Panc1 (cell line): Measurements from ENCODE around the gene MRPL51.

Source experiments
- TCF7L2 ChIP-seq: IDR thresholded peaks from 2 replicates; pipeline ENCODE4 v1.6.1; 2011; ENCODE audit warnings: mild to moderate bottlenecking, low read depth, low read length, inconsistent platforms
- TF ChIP-seq, protein P1 (sequence below): fragments of 450-650 bp; IDR thresholded peaks from 2 replicates; pipeline ENCODE4 v1.5.1; 2017; ENCODE audit warnings: mild to moderate bottlenecking

- TF ChIP-seq, protein P1, sequence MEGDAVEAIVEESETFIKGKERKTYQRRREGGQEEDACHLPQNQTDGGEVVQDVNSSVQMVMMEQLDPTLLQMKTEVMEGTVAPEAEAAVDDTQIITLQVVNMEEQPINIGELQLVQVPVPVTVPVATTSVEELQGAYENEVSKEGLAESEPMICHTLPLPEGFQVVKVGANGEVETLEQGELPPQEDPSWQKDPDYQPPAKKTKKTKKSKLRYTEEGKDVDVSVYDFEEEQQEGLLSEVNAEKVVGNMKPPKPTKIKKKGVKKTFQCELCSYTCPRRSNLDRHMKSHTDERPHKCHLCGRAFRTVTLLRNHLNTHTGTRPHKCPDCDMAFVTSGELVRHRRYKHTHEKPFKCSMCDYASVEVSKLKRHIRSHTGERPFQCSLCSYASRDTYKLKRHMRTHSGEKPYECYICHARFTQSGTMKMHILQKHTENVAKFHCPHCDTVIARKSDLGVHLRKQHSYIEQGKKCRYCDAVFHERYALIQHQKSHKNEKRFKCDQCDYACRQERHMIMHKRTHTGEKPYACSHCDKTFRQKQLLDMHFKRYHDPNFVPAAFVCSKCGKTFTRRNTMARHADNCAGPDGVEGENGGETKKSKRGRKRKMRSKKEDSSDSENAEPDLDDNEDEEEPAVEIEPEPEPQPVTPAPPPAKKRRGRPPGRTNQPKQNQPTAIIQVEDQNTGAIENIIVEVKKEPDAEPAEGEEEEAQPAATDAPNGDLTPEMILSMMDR, result no peak
- TF ChIP-seq TCF7L2, result no peak
These were observed 32.2 kb downstream of the MRPL51 start for GRCh38 chr12:6460751-6461371.
